Trophoblast cell (in vitro differentiated cells and primary cell): ENCODE data around the gene AUTS2.

Experiments
- DNase-seq, 2 donors: peaks; one replicate each; pipeline ENCODE4 v3.0.0-alpha.2; 2016
- H2AFZ ChIP-seq: 2 replicates; pipeline ENCODE4 v1.6.1; 2013; ENCODE audit warnings: low read length, moderate library complexity, mild to moderate bottlenecking; ENCODE audit not compliant: insufficient read depth, poor library complexity
- H2AK5ac ChIP-seq: 2 replicates; pipeline ENCODE4 v1.6.1; 2013; ENCODE audit warnings: mild to moderate bottlenecking, low read length
- H2BK120ac ChIP-seq: 2 replicates; pipeline ENCODE4 v1.6.1; 2013; ENCODE audit warnings: low read length, mild to moderate bottlenecking, moderate library complexity; ENCODE audit not compliant: insufficient read depth, poor library complexity
- H2BK12ac ChIP-seq: 2 replicates; pipeline ENCODE4 v1.6.1; 2013; ENCODE audit warnings: mild to moderate bottlenecking, low read length, moderate library complexity
- H2BK5ac ChIP-seq: 2 replicates; pipeline ENCODE4 v1.6.1; 2013; ENCODE audit warnings: low read length, low read depth, moderate library complexity, mild to moderate bottlenecking; ENCODE audit not compliant: poor library complexity
- H3K14ac ChIP-seq: 2 replicates; pipeline ENCODE4 v1.6.1; 2013; ENCODE audit warnings: mild to moderate bottlenecking, low read length
- H3K18ac ChIP-seq: 2 replicates; pipeline ENCODE4 v1.6.1; 2013; ENCODE audit warnings: mild to moderate bottlenecking, low read length
- H3K23ac ChIP-seq: 2 replicates; pipeline ENCODE4 v1.6.1; 2013; ENCODE audit warnings: low read length
- H3K27ac ChIP-seq: 2 replicates; pipeline ENCODE4 v1.5.1; 2013; ENCODE audit warnings: low read depth, mild to moderate bottlenecking, inconsistent platforms, low read length, moderate library complexity
- H3K27me3 ChIP-seq: 2 replicates; pipeline ENCODE4 v1.6.1; 2013; ENCODE audit warnings: inconsistent platforms, mild to moderate bottlenecking, low read length, moderate library complexity; ENCODE audit not compliant: insufficient read depth
- H3K36me3 ChIP-seq, 2 experiments: 1 replicate in 1 of 2; 2 replicates in 1 of 2; pipeline ENCODE4 v1.6.1; 2013; ENCODE audit warnings: low read length in 2 of 2, mild to moderate bottlenecking in 2 of 2, moderate library complexity in 1 of 2; ENCODE audit not compliant: insufficient read depth in 2 of 2, control insufficient read depth in 1 of 2
- H3K4ac ChIP-seq: 2 replicates; pipeline ENCODE4 v1.6.1; 2013; ENCODE audit warnings: low read depth, mild to moderate bottlenecking, low read length, moderate library complexity
- H3K4me1 ChIP-seq, 2 experiments: 1 replicate in 1 of 2; 2 replicates in 1 of 2; pipeline ENCODE4 v1.6.1; 2013; ENCODE audit warnings: low read length in 2 of 2, mild to moderate bottlenecking in 2 of 2, moderate library complexity in 1 of 2; ENCODE audit not compliant: insufficient read depth in 2 of 2, control insufficient read depth in 1 of 2
- H3K4me2 ChIP-seq: 2 replicates; pipeline ENCODE4 v1.6.1; 2013; ENCODE audit warnings: inconsistent platforms, mild to moderate bottlenecking, low read length, moderate library complexity
- H3K4me3 ChIP-seq: 2 replicates; pipeline ENCODE4 v1.5.1; 2013; ENCODE audit warnings: mild to moderate bottlenecking, low read depth, low read length, inconsistent platforms
- H3K79me1 ChIP-seq: one replicate; pipeline ENCODE4 v1.6.1; 2013; ENCODE audit warnings: low read length
- H3K79me2 ChIP-seq: 2 replicates; pipeline ENCODE4 v1.6.1; 2013; ENCODE audit warnings: low read length, mild to moderate bottlenecking; ENCODE audit not compliant: control insufficient read depth, insufficient read depth, poor library complexity
- H3K9ac ChIP-seq: 2 replicates; pipeline ENCODE4 v1.6.1; 2013; ENCODE audit warnings: mild to moderate bottlenecking, low read length
- H3K9me3 ChIP-seq: 2 replicates; pipeline ENCODE4 v1.6.1; 2013; ENCODE audit warnings: low read depth, mild to moderate bottlenecking, control low read depth, inconsistent platforms, low read length; ENCODE audit not compliant: insufficient read depth
- H4K12ac ChIP-seq: 2 replicates; pipeline ENCODE4 v1.6.1; 2013; ENCODE audit warnings: low read depth, mild to moderate bottlenecking, low read length, moderate library complexity
- H4K8ac ChIP-seq: 2 replicates; pipeline ENCODE4 v1.6.1; 2013; ENCODE audit warnings: low read depth, mild to moderate bottlenecking, low read length, moderate library complexity
- H4K91ac ChIP-seq: one replicate; pipeline ENCODE4 v1.6.1; 2013; ENCODE audit warnings: low read depth, mild to moderate bottlenecking, low read length, moderate library complexity
- WGBS: extraction: QIAGEN DNeasy Blood & Tissue Kit; methylation state at CpG from one replicate; pipeline ENCODE4 v1.1.7; 2013; ENCODE audit warnings: missing lambda C conversion rate; ENCODE audit not compliant: insufficient read length, insufficient coverage; ENCODE audit errors: extremely low coverage; 5-methylcytosine and 5-hydroxymethylcytosine counted together

Gene AUTS2

DNA sequence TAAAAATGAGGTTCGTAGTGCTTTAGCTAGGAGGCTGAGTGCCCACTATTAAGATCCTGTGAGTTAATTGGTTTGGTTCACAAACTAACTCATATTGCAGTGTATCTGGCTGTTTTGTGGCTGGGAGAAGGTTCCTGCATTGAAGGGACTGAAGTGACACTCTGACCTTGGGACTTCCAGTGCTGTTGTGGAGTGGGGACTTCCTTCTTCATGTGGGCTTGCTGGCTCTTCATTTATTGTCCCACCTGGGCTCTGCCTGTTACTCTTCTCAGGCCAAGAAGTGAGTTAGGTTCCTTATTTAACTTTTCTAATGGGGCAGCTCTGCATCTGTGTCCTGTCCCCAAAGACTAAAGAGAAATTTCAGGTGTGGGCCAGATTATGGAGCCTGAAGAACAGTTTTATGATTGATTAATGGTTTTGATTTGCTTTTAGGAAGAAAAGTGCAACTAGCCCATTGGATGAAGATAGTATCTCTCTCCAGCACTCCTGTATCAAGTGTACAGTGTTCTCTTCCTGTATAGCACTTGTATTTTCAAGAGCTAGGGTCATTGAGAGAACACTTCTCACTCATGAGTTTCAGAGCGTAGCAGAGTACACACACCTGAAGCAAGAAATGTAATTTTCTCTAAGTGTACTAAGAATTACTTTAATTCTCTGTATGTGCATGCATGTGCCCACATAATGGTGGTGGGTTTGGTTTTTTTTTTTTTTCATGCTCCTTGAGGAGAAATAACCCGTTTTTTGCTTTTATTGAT lies 54.8 kb downstream of the AUTS2 start:
- no peaks in the 10 kb centered on the region for H3K79me2 ChIP-seq
- H3K79me1 ChIP-seq = no peaks in the 10 kb centered on the region
- H2AFZ ChIP-seq = no peak overlapping the region
- no peaks in the 10 kb centered on the region for H3K36me3 ChIP-seq
- H3K18ac ChIP-seq = no peak overlapping the region
- no peak overlapping the region for H2AK5ac ChIP-seq
- H3K27me3 ChIP-seq = no peaks in the 10 kb centered on the region
- H2BK120ac ChIP-seq = no peak overlapping the region
- no CpG with 5 or more reads among the region's 3 CpGs for WGBS
- H3K4me3 ChIP-seq = no peak overlapping the region
- DNase-seq = no peak
- H3K23ac ChIP-seq = no peak overlapping the region
- H2BK5ac ChIP-seq = no peak overlapping the region
- no peak overlapping the region for H3K14ac ChIP-seq
- no peak overlapping the region for H4K8ac ChIP-seq
- H4K12ac ChIP-seq = no peak overlapping the region
- H3K4me2 ChIP-seq = no peak overlapping the region
- peaks cover 7 to 8% of the 10 kb centered on the region in 2 experiments for H3K4me1 ChIP-seq
- no peak overlapping the region for H2BK12ac ChIP-seq
- H3K9me3 ChIP-seq = no peaks in the 10 kb centered on the region
- H3K27ac ChIP-seq = no peak overlapping the region
- no peak overlapping the region for H3K4ac ChIP-seq
- no peak overlapping the region for H3K9ac ChIP-seq
- H4K91ac ChIP-seq = no peak overlapping the region

DNA sequence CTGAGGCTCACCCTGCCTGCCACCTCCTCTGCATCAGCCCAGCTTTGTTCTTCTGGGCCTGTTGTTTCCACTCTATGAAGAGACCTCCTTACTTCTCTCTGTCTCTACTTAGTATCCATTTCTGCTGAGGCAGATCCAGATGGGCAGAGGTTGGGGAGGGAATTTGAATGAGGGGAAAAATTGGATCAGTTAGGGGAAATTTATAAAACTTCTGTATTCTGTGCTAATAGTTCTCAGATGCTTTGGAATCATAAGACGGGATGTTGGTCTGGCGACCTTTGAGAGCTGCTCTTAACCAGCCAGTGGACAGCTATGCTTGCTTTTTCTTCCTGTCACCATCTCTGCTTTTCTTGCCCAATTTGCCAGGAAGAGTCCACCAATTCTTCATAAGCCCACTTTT lies 55.5 kb downstream of the AUTS2 start:
- no CpG with 5 or more reads among the region's 2 CpGs for WGBS
- Histone ChIP-seq H3K79me2 (no peaks in the 10 kb centered on the region), H3K14ac (no peak overlapping the region)

DNA sequence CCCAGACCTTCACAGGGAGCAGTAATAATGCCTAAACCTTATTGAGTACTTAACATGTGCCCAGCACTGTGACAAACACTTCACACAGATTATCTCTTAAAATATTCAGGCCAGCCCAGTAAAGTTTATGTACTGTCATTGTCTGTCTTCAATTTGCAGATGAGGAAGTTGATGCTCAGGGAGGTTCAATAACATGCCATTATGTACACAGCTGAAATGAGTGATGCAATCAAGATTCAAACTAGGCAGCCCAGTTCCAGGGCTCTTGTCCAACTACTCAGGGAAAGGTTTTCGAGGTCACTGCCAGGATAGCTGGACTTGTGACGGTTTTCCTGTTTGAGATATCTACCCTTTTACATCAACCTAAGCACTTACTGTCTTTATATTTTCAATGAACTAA lies 56.1 kb downstream of the AUTS2 start:
- Histone ChIP-seq H3K4me3 (no peak overlapping the region), H3K14ac (no peak overlapping the region), H3K18ac (no peak overlapping the region), H4K12ac (no peak overlapping the region), H3K4me2 (no peak overlapping the region), H3K9me3 (no peaks in the 10 kb centered on the region), H2AFZ (no peak overlapping the region), H2AK5ac (no peak overlapping the region), H2BK12ac (no peak overlapping the region), H3K4me1 (peaks cover 7 to 8% of the 10 kb centered on the region in 2 experiments), H3K79me1 (no peaks in the 10 kb centered on the region), H2BK5ac (no peak overlapping the region), H3K4ac (no peak overlapping the region), H4K8ac (no peak overlapping the region), H3K9ac (no peak overlapping the region), H4K91ac (no peak overlapping the region), H3K23ac (no peak overlapping the region), H3K36me3 (no peaks in the 10 kb centered on the region), H3K27ac (no peak overlapping the region), H2BK120ac (no peak overlapping the region), H3K27me3 (no peaks in the 10 kb centered on the region), H3K79me2 (no peaks in the 10 kb centered on the region)
- no CpG with 5 or more reads among the region's 2 CpGs for WGBS
- no peak for DNase-seq

More for the DNA sequence above, 55.5 kb downstream of the AUTS2 start:
- Histone ChIP-seq H3K4me1 (peaks cover 7 to 8% of the 10 kb centered on the region in 2 experiments), H3K9ac (no peak overlapping the region), H2AK5ac (no peak overlapping the region), H3K27me3 (no peaks in the 10 kb centered on the region), H3K9me3 (no peaks in the 10 kb centered on the region), H2BK5ac (no peak overlapping the region), H3K4ac (no peak overlapping the region), H2BK120ac (no peak overlapping the region), H3K27ac (no peak overlapping the region), H3K79me1 (no peaks in the 10 kb centered on the region), H3K4me2 (no peak overlapping the region), H3K23ac (no peak overlapping the region), H3K18ac (no peak overlapping the region), H3K4me3 (no peak overlapping the region), H2AFZ (no peak overlapping the region), H4K91ac (no peak overlapping the region), H4K12ac (no peak overlapping the region), H3K36me3 (no peaks in the 10 kb centered on the region), H2BK12ac (no peak overlapping the region), H4K8ac (no peak overlapping the region)
- no peak for DNase-seq

DNA sequence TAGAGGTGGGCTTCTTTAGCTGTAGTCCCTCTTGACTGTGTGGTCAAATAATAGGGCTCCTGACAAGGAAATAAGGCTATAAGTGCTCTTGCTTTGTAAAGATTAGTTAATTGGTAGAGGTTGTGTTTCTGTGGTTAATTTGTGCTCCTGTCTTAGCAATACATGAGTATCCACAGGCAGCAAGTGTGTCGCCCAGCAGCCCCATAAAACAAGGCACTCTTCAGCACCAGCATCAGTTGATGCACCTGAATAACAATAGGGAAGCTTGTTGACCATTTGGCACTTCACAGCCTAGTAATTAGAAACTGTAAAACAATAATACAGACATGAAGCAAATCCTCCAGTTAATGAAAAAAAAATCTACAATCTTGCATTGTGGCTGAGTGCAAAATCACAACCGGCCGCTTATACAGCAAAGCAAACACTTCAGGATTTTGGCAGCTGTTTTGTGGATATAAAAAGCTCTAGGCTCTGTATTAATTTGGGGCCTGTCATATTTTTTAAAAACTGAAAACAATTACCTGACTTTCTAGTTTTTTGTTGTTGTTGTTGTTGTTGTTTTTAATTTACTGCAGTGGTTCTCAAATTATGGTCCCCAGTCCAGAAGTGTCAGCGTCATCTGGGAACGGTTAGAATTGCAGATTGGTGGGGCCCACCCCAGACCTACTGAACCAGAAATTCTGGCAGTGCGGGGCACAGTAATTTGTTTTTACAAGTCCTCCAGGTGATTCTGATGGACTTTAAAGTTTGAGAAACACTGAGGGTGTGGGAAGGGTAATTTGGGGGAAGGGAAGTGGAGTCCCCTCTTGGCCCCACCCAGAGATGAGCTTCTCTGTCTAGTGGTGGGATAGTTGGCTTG lies 56.8 kb downstream of the AUTS2 start:
- no peak overlapping the region for H2BK120ac ChIP-seq
- no peak overlapping the region for H4K12ac ChIP-seq
- H3K4me1 ChIP-seq = peaks cover 7 to 8% of the 10 kb centered on the region in 2 experiments
- H3K4me2 ChIP-seq = no peak overlapping the region
- no peaks in the 10 kb centered on the region for H3K79me1 ChIP-seq
- H3K4me3 ChIP-seq = no peak overlapping the region
- no peak overlapping the region for H3K23ac ChIP-seq
- no peak overlapping the region for H2AK5ac ChIP-seq
- H3K9ac ChIP-seq = no peak overlapping the region
- H4K8ac ChIP-seq = no peak overlapping the region
- no peaks in the 10 kb centered on the region for H3K9me3 ChIP-seq
- no peak overlapping the region for H3K4ac ChIP-seq
- H3K36me3 ChIP-seq = no peaks in the 10 kb centered on the region
- no peaks in the 10 kb centered on the region for H3K27me3 ChIP-seq
- no peak overlapping the region for H2BK5ac ChIP-seq
- H2BK12ac ChIP-seq = no peak overlapping the region
- H3K27ac ChIP-seq = no peak overlapping the region
- H2AFZ ChIP-seq = no peak overlapping the region
- WGBS = no CpG with 5 or more reads among the region's 6 CpGs
- DNase-seq = no peak
- no peaks in the 10 kb centered on the region for H3K79me2 ChIP-seq
- H4K91ac ChIP-seq = no peak overlapping the region
- no peak overlapping the region for H3K14ac ChIP-seq
- H3K18ac ChIP-seq = no peak overlapping the region
